ENCODE data around the gene WDR59.
"Not testable (repeated sequence)": the region's sequence is repeated elsewhere in the genome, so short reads cannot be mapped to it uniquely, and the experiment has no call there.

Gene WDR59

GRCh38 chr16:75011634-75012307, 26.8 kb upstream of the WDR59 start:
- DNase-seq, result no peak

- no peak for DNase-seq
These were observed 25.5 kb upstream of the WDR59 start for GRCh38 chr16:75010427-75010826.

GRCh38 chr16:75007443-75007842, 22.5 kb upstream of the WDR59 start:
- DNase-seq, result no peak

GRCh38 chr16:75005697-75006096, 20.8 kb upstream of the WDR59 start:
- no peak for DNase-seq

GRCh38 chr16:75004460-75004859, 19.5 kb upstream of the WDR59 start:
- no peak for DNase-seq

DNA sequence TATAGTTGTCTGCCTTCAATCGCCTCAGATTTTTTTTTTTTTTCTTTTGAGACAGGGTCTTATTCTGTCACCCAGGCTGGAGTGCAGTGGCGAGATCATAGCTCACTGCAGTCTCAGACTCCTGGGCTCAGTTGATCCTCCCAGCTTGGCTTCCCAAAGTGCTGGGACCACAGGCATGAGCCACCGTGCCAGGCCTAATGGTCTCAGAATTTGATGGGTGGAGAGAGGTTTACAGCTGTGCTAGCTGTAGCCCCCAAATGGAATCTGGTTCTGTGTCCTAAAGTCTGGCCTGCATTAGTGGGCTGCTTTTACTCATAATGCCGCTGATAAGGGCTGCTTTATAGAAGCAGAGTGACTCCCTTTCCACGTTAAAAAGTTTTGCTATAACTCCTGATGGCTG, 19.0 kb upstream of the WDR59 start:
- no peak for DNase-seq

GRCh38 chr16:75002474-75002873, 17.6 kb upstream of the WDR59 start:
- no peak for DNase-seq

GRCh38 chr16:75000481-75001081, 15.7 kb upstream of the WDR59 start:
- DNase-seq, result no peak

DNA sequence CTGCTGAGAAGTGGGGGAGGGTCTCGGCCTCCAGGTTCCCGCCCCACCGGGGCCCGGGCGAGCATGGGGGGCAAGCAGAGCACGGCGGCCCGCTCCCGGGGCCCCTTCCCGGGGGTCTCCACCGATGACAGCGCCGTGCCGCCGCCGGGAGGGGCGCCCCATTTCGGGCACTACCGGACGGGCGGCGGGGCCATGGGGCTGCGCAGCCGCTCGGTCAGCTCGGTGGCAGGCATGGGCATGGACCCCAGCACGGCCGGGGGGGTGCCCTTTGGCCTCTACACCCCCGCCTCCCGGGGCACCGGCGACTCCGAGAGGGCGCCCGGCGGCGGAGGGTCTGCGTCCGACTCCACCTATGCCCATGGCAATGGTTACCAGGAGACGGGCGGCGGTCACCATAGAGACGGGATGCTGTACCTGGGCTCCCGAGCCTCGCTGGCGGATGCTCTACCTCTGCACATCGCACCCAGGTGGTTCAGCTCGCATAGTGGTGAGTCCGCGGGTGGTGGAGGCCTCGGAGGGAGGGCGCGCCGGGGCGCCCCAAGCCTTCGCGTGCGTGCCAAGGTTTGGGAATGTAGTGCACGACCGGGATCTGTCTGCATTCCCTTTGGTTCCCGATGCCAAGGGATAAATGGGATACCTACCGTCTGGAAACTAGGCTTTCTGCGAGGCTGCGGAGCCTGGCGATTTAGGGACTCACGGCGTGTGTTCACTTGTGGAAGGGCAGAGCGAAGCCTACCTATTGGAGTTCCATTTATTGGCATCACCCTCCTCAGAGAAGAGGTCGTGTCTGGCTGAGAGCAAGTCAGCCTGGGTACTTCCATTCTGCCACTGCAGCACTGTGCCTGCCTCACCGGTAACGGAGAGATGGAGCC, 14.9 kb upstream of the WDR59 start:
- peak; percentile 58 for DNase-seq

GRCh38 chr16:74999219-74999608, 14.3 kb upstream of the WDR59 start:
- no peak for DNase-seq

- DNase-seq, result peak; percentile 88
These were observed 13.7 kb upstream of the WDR59 start, which contains the start of gene ZNRF1 for GRCh38 chr16:74998481-74999218. ZNRF1 (plus strand) TSS chr16:74999024; CDS start chr16:74999672, 648 bp downstream.

GRCh38 chr16:74997042-74997491, 12.1 kb upstream of the WDR59 start:
- DNase-seq, result no peak

DNA sequence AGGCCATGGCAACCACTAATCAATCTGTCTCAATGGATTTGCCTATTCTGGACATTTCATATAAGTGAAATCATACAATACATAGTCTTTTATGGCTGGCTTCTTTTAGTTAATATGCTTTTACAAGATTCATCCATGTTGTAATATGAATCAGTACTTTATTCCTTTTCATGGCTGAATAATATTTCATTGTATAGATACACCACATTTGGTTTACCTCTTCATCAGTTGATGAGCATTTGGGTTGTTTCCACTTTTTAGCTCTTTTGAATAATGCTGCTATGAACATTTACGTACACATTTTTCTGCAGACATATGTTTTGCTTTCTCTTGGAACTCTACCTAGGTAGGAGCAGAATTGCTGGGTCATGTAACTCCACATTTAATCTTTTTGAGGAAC, 11.1 kb upstream of the WDR59 start:
- no peak for DNase-seq

- no peak for DNase-seq
These were observed 6.9 kb upstream of the WDR59 start for GRCh38 chr16:74991593-74992403.

GRCh38 chr16:74991268-74991592, 6.3 kb upstream of the WDR59 start:
- DNase-seq, result no peak

DNA sequence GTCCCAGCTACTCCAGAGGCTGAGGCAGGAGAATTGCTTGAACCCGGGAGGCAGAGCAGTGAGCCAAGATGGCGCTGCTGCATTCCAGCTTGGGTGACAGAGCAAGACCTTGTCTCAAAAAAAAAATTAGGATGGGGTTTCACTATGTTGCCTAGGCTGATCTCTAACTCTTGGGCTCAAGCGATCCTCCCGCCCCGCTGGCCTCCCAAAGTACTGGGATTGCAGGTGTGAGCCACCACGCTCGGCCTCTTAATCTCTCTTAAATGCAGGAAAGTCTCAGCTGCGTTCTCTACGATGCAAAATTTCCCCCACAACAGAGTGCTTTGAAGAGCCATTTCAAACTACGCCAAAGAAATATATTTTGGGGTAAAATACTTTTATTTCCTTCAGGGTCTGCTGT, 5.9 kb upstream of the WDR59 start:
- no peak for DNase-seq

- DNase-seq, result not testable (repeated sequence)
These were observed 4.9 kb upstream of the WDR59 start for GRCh38 chr16:74989864-74990263.

GRCh38 chr16:74987027-74987681, 2.2 kb upstream of the WDR59 start:
- DNase-seq, result no peak

GRCh38 chr16:74984194-74984528, 762 bp downstream of the WDR59 start:
- no peak for DNase-seq

DNA sequence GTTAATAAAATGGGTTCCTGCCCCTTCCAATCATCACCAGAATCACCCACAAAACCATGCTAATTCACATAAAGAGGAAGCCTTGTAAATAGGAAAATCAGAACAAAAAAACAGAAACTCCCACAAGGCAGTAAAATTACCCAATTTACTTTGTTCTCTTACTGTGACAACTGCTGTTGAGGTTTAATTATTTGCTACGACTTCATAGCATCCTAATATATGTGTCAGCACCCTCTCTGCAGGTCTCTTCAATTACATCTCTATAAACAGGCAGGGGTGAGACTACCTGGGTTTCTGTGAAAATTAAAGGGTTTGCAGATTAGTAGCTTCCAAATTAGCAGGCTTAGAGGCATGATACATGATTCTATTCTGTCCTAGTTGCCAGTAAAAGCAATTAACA, 2.7 kb downstream of the WDR59 start:
- DNase-seq, result no peak

- no peak for DNase-seq
These were observed 9.3 kb downstream of the WDR59 start for GRCh38 chr16:74975591-74975990.

DNA sequence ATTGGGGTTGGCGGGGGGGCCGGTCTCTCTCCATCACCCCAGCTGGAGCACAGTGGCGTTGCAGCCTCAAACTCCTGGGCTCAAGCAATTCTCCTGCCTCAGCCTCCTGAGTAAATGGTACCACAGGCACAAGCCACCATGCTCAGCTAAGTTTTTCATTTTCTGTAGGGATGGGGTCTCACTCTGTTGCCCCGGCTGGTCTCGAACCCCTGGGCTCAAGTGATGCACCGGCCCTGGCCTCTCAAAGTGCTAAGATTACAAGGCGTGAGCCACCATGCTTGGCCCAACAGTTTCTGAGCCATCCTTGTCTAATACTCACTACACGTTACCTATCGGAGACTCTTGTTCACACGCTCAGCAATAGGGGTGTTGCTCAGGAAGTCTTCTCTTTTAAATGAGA, 11.6 kb downstream of the WDR59 start:
- no peak for DNase-seq
